B cell (primary cell): Measurements from ENCODE around the gene PLA2G4E.

Source experiments
- CTCF ChIP-seq: fragments of 200-600 bp; IDR thresholded peaks from one replicate; pipeline ENCODE4 v1.8.0; 2022; ENCODE audit warnings: antibody characterized with exemption, mild to moderate bottlenecking
- EZH2 ChIP-seq: IDR thresholded peaks from 2 replicates; pipeline ENCODE4 v1.6.1; 2012; ENCODE audit warnings: borderline replicate concordance, low read depth, mild to moderate bottlenecking, moderate library complexity, low read length; ENCODE audit not compliant: insufficient read depth, poor library complexity, severe bottlenecking

DNA sequence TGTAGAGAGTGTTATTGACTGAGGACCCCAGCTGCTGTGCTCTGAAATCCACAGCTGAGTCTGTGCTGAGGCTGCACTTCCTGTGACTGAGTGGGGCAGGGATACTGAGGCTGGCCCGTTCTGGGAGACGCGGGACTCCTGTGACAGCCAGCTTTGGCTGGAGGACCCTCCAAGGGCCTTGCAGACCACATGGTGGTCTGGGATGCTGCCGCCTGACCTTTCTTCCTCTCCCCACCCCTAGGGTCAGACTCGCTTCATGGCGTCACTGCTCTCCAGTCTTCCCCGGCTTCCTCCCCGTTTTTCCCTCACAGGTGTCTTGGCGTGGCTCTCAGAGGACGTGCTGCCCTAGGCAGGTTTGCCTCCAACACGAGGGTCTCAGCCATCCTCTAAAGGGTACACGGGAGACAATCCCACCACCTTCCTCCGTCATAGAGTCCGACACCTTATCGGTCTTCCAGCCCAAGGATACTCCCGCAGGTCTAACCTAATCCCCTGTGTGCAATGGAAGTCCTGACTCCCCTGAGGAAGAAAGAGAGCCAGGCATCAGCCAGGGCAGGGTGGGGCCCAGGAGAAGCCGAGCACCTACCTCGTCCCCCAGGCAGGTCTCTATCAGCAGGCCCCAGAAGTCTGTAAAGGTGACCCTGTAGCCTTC, 28.6 kb downstream of the PLA2G4E start:
- no peak for TF ChIP-seq EZH2
- TF ChIP-seq CTCF: no peak
